SK-N-SH treated with all-trans-retinoic acid at 6 μM for 48 hours (cell line): ENCODE measurements around the gene BMP6.

Source experiments
- ATAC-seq: fragments of 200-7000 bp; cut with Tn5 transposase; 3 replicates; pipeline ENCODE4 v1.9.1; 2020; ENCODE audit warnings: mild to moderate bottlenecking, moderate library complexity
- ARNTL ChIP-seq: fragments of 450-650 bp; formaldehyde crosslinking; IDR thresholded peaks from 2 replicates; pipeline ENCODE4 v1.5.0; 2020; ENCODE audit warnings: low read depth, mild to moderate bottlenecking, moderate library complexity, borderline replicate concordance
- BACH2 ChIP-seq: fragments of 250-450 bp; sonication (Bioruptor Pico); IDR thresholded peaks from 2 replicates; pipeline ENCODE4 v1.9.0; 2021; ENCODE audit warnings: mild to moderate bottlenecking, borderline replicate concordance
- CSDC2 ChIP-seq: fragments of 250-450 bp; sonication (Bioruptor Pico); IDR thresholded peaks from 2 replicates; pipeline ENCODE4 v1.5.0; 2020; ENCODE audit warnings: mild to moderate bottlenecking, moderate library complexity
- GLIS3 ChIP-seq: fragments of 250-450 bp; sonication (Bioruptor Pico); IDR thresholded peaks from 2 replicates; pipeline ENCODE4 v1.5.0; 2020; ENCODE audit warnings: mild to moderate bottlenecking, moderate library complexity
- ISL1 ChIP-seq: fragments of 250-450 bp; sonication (Bioruptor Pico); IDR thresholded peaks from 2 replicates; pipeline ENCODE4 v2.1.2; 2022; ENCODE audit warnings: mild to moderate bottlenecking, moderate library complexity
- OSR1 ChIP-seq: fragments of 250-450 bp; sonication (Bioruptor Pico); IDR thresholded peaks from 2 replicates; pipeline ENCODE4 v1.8.0; 2022; ENCODE audit warnings: moderate library complexity, mild to moderate bottlenecking, inconsistent platforms
- PPARA ChIP-seq: fragments of 250-450 bp; sonication (Bioruptor Pico); IDR thresholded peaks from 2 replicates; pipeline ENCODE4 v1.5.0; 2020; ENCODE audit warnings: mild to moderate bottlenecking, borderline replicate concordance
- RARB ChIP-seq: fragments of 250-450 bp; sonication (Bioruptor Pico); IDR thresholded peaks from 2 replicates; pipeline ENCODE4 v1.8.0; 2021; ENCODE audit warnings: mild to moderate bottlenecking, moderate library complexity
- SNAI2 ChIP-seq: fragments of 250-450 bp; sonication (Bioruptor Pico); IDR thresholded peaks from 2 replicates; pipeline ENCODE4 v1.5.0; 2020; ENCODE audit warnings: mild to moderate bottlenecking, moderate library complexity
- TOX ChIP-seq: fragments of 250-450 bp; sonication (Bioruptor Pico); IDR thresholded peaks from 2 replicates; pipeline ENCODE4 v1.8.0; 2021; ENCODE audit warnings: mild to moderate bottlenecking, moderate library complexity, borderline replicate concordance
- ZC3H10 ChIP-seq: fragments of 250-450 bp; sonication (Bioruptor Pico); IDR thresholded peaks from 2 replicates; pipeline ENCODE4 v1.5.1; 2021; ENCODE audit warnings: mild to moderate bottlenecking, moderate library complexity
- ZFP30 ChIP-seq: fragments of 450-650 bp; formaldehyde crosslinking; IDR thresholded peaks from 2 replicates; pipeline ENCODE4 v1.5.0; 2022; ENCODE audit warnings: mild to moderate bottlenecking, moderate library complexity
- ZNF565 ChIP-seq: fragments of 450-650 bp; formaldehyde crosslinking; conservative IDR thresholded peaks from 2 replicates; pipeline ENCODE4 v1.5.0; 2020; ENCODE audit warnings: low read depth, mild to moderate bottlenecking, moderate library complexity
- ZNF70 ChIP-seq: fragments of 450-650 bp; formaldehyde crosslinking; IDR thresholded peaks from 2 replicates; pipeline ENCODE4 v1.5.0; 2020; ENCODE audit warnings: mild to moderate bottlenecking, moderate library complexity
- ZNF8 ChIP-seq: fragments of 450-650 bp; formaldehyde crosslinking; IDR thresholded peaks from 2 replicates; pipeline ENCODE4 v1.5.0; 2020; ENCODE audit warnings: mild to moderate bottlenecking, moderate library complexity
- TF ChIP-seq, protein P1 (sequence below): fragments of 250-450 bp; sonication (Bioruptor Pico); IDR thresholded peaks from 2 replicates; pipeline ENCODE4 v1.8.0; 2021; ENCODE audit warnings: low read depth, mild to moderate bottlenecking, moderate library complexity, borderline replicate concordance
- TF ChIP-seq, protein P2 (sequence below): fragments of 250-450 bp; sonication (Bioruptor Pico); IDR thresholded peaks from 2 replicates; pipeline ENCODE4 v1.5.1; 2020; ENCODE audit warnings: low read depth, mild to moderate bottlenecking, moderate library complexity
- TF ChIP-seq, protein P3 (sequence below): fragments of 250-450 bp; sonication (Bioruptor Pico); IDR thresholded peaks from 2 replicates; pipeline ENCODE4 v1.5.0; 2020; ENCODE audit warnings: mild to moderate bottlenecking, moderate library complexity
- TF ChIP-seq, protein P4 (sequence below): fragments of 250-450 bp; sonication (Bioruptor Pico); IDR thresholded peaks from 2 replicates; pipeline ENCODE4 v1.8.0; 2020; ENCODE audit warnings: mild to moderate bottlenecking, moderate library complexity, borderline replicate concordance
- TF ChIP-seq, protein P5 (sequence below): fragments of 250-450 bp; sonication (Bioruptor Pico); IDR thresholded peaks from 2 replicates; pipeline ENCODE4 v1.5.1; 2021; ENCODE audit warnings: mild to moderate bottlenecking, moderate library complexity

BMP6 gene

DNA sequence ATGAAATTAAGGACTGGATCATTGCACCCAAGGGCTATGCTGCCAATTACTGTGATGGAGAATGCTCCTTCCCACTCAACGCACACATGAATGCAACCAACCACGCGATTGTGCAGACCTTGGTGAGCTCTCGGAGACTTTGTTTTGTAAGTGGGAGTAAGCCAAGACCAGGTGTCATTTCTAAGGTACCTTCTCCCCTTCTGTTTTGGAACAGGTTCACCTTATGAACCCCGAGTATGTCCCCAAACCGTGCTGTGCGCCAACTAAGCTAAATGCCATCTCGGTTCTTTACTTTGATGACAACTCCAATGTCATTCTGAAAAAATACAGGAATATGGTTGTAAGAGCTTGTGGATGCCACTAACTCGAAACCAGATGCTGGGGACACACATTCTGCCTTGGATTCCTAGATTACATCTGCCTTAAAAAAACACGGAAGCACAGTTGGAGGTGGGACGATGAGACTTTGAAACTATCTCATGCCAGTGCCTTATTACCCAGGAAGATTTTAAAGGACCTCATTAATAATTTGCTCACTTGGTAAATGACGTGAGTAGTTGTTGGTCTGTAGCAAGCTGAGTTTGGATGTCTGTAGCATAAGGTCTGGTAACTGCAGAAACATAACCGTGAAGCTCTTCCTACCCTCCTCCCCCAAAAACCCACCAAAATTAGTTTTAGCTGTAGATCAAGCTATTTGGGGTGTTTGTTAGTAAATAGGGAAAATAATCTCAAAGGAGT is 154.2 kb downstream of the BMP6 start:
- TF ChIP-seq, protein P1, sequence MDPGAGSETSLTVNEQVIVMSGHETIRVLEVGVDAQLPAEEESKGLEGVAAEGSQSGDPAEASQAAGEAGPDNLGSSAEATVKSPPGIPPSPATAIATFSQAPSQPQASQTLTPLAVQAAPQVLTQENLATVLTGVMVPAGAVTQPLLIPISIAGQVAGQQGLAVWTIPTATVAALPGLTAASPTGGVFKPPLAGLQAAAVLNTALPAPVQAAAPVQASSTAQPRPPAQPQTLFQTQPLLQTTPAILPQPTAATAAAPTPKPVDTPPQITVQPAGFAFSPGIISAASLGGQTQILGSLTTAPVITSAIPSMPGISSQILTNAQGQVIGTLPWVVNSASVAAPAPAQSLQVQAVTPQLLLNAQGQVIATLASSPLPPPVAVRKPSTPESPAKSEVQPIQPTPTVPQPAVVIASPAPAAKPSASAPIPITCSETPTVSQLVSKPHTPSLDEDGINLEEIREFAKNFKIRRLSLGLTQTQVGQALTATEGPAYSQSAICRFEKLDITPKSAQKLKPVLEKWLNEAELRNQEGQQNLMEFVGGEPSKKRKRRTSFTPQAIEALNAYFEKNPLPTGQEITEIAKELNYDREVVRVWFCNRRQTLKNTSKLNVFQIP (CRISPR knock-in tag), result no peak
- TF ChIP-seq RARB, result no peak
- TF ChIP-seq, protein P2, sequence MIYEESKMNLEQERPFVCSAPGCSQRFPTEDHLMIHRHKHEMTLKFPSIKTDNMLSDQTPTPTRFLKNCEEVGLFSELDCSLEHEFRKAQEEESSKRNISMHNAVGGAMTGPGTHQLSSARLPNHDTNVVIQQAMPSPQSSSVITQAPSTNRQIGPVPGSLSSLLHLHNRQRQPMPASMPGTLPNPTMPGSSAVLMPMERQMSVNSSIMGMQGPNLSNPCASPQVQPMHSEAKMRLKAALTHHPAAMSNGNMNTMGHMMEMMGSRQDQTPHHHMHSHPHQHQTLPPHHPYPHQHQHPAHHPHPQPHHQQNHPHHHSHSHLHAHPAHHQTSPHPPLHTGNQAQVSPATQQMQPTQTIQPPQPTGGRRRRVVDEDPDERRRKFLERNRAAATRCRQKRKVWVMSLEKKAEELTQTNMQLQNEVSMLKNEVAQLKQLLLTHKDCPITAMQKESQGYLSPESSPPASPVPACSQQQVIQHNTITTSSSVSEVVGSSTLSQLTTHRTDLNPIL (CRISPR knock-in tag), result no peak
- TF ChIP-seq ZC3H10 (CRISPR knock-in tag), result no peak
- TF ChIP-seq, protein P3, sequence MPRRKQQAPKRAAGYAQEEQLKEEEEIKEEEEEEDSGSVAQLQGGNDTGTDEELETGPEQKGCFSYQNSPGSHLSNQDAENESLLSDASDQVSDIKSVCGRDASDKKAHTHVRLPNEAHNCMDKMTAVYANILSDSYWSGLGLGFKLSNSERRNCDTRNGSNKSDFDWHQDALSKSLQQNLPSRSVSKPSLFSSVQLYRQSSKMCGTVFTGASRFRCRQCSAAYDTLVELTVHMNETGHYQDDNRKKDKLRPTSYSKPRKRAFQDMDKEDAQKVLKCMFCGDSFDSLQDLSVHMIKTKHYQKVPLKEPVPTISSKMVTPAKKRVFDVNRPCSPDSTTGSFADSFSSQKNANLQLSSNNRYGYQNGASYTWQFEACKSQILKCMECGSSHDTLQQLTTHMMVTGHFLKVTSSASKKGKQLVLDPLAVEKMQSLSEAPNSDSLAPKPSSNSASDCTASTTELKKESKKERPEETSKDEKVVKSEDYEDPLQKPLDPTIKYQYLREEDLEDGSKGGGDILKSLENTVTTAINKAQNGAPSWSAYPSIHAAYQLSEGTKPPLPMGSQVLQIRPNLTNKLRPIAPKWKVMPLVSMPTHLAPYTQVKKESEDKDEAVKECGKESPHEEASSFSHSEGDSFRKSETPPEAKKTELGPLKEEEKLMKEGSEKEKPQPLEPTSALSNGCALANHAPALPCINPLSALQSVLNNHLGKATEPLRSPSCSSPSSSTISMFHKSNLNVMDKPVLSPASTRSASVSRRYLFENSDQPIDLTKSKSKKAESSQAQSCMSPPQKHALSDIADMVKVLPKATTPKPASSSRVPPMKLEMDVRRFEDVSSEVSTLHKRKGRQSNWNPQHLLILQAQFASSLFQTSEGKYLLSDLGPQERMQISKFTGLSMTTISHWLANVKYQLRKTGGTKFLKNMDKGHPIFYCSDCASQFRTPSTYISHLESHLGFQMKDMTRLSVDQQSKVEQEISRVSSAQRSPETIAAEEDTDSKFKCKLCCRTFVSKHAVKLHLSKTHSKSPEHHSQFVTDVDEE (CRISPR knock-in tag), result no peak
- no peak for TF ChIP-seq SNAI2 (CRISPR knock-in tag)
- TF ChIP-seq ZNF8 (CRISPR knock-in tag), result no peak
- no peak for TF ChIP-seq ZNF70 (CRISPR knock-in tag)
- no peak for ATAC-seq

DNA sequence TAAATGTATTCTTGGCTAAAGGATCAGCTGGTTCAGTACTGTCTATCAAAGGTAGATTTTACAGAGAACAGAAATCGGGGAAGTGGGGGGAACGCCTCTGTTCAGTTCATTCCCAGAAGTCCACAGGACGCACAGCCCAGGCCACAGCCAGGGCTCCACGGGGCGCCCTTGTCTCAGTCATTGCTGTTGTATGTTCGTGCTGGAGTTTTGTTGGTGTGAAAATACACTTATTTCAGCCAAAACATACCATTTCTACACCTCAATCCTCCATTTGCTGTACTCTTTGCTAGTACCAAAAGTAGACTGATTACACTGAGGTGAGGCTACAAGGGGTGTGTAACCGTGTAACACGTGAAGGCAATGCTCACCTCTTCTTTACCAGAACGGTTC is 154.8 kb downstream of the BMP6 start:
- ATAC-seq, result no peak
- TF ChIP-seq PPARA (CRISPR knock-in tag), result no peak
- TF ChIP-seq, protein P1 (CRISPR knock-in tag), result no peak
- no peak for TF ChIP-seq OSR1 (CRISPR knock-in tag)
- TF ChIP-seq, protein P4, sequence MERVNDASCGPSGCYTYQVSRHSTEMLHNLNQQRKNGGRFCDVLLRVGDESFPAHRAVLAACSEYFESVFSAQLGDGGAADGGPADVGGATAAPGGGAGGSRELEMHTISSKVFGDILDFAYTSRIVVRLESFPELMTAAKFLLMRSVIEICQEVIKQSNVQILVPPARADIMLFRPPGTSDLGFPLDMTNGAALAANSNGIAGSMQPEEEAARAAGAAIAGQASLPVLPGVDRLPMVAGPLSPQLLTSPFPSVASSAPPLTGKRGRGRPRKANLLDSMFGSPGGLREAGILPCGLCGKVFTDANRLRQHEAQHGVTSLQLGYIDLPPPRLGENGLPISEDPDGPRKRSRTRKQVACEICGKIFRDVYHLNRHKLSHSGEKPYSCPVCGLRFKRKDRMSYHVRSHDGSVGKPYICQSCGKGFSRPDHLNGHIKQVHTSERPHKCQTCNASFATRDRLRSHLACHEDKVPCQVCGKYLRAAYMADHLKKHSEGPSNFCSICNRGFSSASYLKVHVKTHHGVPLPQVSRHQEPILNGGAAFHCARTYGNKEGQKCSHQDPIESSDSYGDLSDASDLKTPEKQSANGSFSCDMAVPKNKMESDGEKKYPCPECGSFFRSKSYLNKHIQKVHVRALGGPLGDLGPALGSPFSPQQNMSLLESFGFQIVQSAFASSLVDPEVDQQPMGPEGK, result no peak
- no peak for TF ChIP-seq TOX (CRISPR knock-in tag)
- TF ChIP-seq SNAI2 (CRISPR knock-in tag), result no peak
- TF ChIP-seq ZC3H10 (CRISPR knock-in tag), result no peak
- TF ChIP-seq CSDC2 (CRISPR knock-in tag), result no peak
- no peak for TF ChIP-seq ZNF70 (CRISPR knock-in tag)
- TF ChIP-seq ZFP30, result no peak
- no peak for TF ChIP-seq BACH2 (CRISPR knock-in tag)
- TF ChIP-seq ISL1 (CRISPR knock-in tag), result no peak
- TF ChIP-seq, protein P5, sequence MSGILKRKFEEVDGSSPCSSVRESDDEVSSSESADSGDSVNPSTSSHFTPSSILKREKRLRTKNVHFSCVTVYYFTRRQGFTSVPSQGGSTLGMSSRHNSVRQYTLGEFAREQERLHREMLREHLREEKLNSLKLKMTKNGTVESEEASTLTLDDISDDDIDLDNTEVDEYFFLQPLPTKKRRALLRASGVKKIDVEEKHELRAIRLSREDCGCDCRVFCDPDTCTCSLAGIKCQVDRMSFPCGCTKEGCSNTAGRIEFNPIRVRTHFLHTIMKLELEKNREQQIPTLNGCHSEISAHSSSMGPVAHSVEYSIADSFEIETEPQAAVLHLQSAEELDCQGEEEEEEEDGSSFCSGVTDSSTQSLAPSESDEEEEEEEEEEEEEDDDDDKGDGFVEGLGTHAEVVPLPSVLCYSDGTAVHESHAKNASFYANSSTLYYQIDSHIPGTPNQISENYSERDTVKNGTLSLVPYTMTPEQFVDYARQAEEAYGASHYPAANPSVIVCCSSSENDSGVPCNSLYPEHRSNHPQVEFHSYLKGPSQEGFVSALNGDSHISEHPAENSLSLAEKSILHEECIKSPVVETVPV, result no peak
- TF ChIP-seq, protein P3 (CRISPR knock-in tag), result no peak
- TF ChIP-seq ZNF8 (CRISPR knock-in tag), result no peak
- no peak for TF ChIP-seq ZNF565 (CRISPR knock-in tag)
- no peak for TF ChIP-seq ARNTL (CRISPR knock-in tag)
- TF ChIP-seq GLIS3 (CRISPR knock-in tag), result no peak
